ENCODE results near the gene TMEM201. TPM values are rescaled to one million over a fixed set of nuclear protein-coding genes. Genes with fewer than 3 reads are reported as not detected.

TMEM201 gene
- total and polyA plus RNA-seq, 2 donors (not counting 3 experiments of a cell fraction or from before 2014, with no cell fraction given): 8.3 to 24.8 TPM

- no peak overlapping the region for H2AFZ ChIP-seq (ENCODE audit: low read depth, low read length)
- no peaks in the 10 kb centered on the region for H4K20me1 ChIP-seq (replicated peaks; ENCODE audit: control insufficient read depth, extremely low read depth, insufficient read depth, low read length)
- H3K79me2 ChIP-seq (ENCODE audit: control insufficient read depth, insufficient read depth, low read length): peaks cover 63% of the 10 kb centered on the region
- BruUV-seq (replicated peaks): no TSS peak
- DNase-seq (ENCODE audit: low read depth, low spot score) (no peak), FAIRE-seq (no peak)
- no peaks in the 10 kb centered on the region for H3K9me1 ChIP-seq (replicated peaks; ENCODE audit: control insufficient read depth, extremely low read depth, insufficient read depth, low read length)
- no peak overlapping the region for H3K4me3 ChIP-seq (replicated peaks in 1 of 3; ENCODE audit: insufficient read depth in 1 of 3, low read depth in 1 of 3, low read length in 3 of 3)
- intact Hi-C loops (cut with micrococcal nuclease) (no loop called here), dilution Hi-C loops (cut with MboI; ENCODE audit: extremely low pct_ligation_motif_present, low sequenced_read_pairs) (no loop called here)
- POLR2A ChIA-PET: no interaction called here
- peaks cover 18% of the 10 kb centered on the region for H3K4me1 ChIP-seq (ENCODE audit: control insufficient read depth, extremely low read depth, insufficient read depth, low read length)
- H3K27me3 ChIP-seq (ENCODE audit: control insufficient read depth in 2 of 2, insufficient read depth in 2 of 2, low read length in 2 of 2): no peaks in the 10 kb centered on the region
- H3K9me3 ChIP-seq (replicated peaks; ENCODE audit: control insufficient read depth, insufficient read depth, low read length): no peaks in the 10 kb centered on the region
- no peak overlapping the region for H3K4me2 ChIP-seq (ENCODE audit: insufficient read depth, low read length)
- CTCF ChIA-PET: no interaction called here
- no peak overlapping the region for H3K27ac ChIP-seq (ENCODE audit: insufficient read depth, low read depth, low read length)
- peaks cover 0 to 9% of the 10 kb centered on the region in 2 experiments for H3K36me3 ChIP-seq (ENCODE audit: control insufficient read depth in 2 of 2, extremely low read depth in 1 of 2, insufficient read depth in 2 of 2, low read length in 2 of 2)
- H3K9ac ChIP-seq (replicated peaks; ENCODE audit: extremely low read depth, insufficient read depth, low read length): no peak overlapping the region
- TF ChIP-seq JUN (IDR thresholded peaks at IDR 0.05; ENCODE audit: borderline replicate concordance, insufficient read depth, insufficient read length, low read depth) (no peak), EZH2 (IDR thresholded peaks at IDR 0.05; ENCODE audit: borderline replicate concordance, low read depth, low read length, severe bottlenecking) (no peak), POLR2AphosphoS5 (IDR thresholded peaks at IDR 0.05; ENCODE audit: insufficient read depth, low read depth, low read length) (no peak), POLR2A (IDR thresholded peaks at IDR 0.05; ENCODE audit: low read depth, low read length) (no peak), FOS (IDR thresholded peaks at IDR 0.05; ENCODE audit: borderline replicate concordance, insufficient read depth, low read length) (no peak), CTCF (IDR thresholded peaks at IDR 0.05; ENCODE audit: extremely low read depth in 1 of 2, insufficient read depth in 1 of 2, low read depth in 1 of 2, low read length in 2 of 2) (no peak), MYC (IDR thresholded peaks at IDR 0.05; ENCODE audit: low read depth, low read length) (no peak), GATA2 (IDR thresholded peaks at IDR 0.05; ENCODE audit: insufficient read depth, insufficient read length, low read depth, low read length) (no peak), MAX (IDR thresholded peaks at IDR 0.05; ENCODE audit: insufficient read depth, insufficient read length) (no peak)
These were observed 5.9 kb downstream of the TMEM201 start for GRCh38 chr1:9594471-9595155.
